ENCODE data around the gene NFIB.

GRCh38 chr9:14339746-14340145 is 25.8 kb upstream of the NFIB start:
- TF ChIP-seq TARDBP (CRISPR knock-in tag; IDR thresholded peaks at IDR 0.05) = no peak
- no peak for TF ChIP-seq POLR2A (IDR thresholded peaks at IDR 0.05; ENCODE audit: insufficient read depth in 1 of 2, low read depth in 2 of 2, low read length in 2 of 2)
- TF ChIP-seq KAT7 (CRISPR knock-in tag; IDR thresholded peaks at IDR 0.05; ENCODE audit: borderline replicate concordance) = no peak
- TF ChIP-seq USF2 (IDR thresholded peaks at IDR 0.05; ENCODE audit: low read depth, low read length) = no peak
- no peak for TF ChIP-seq USF2 (CRISPR knock-in tag; IDR thresholded peaks at IDR 0.05; ENCODE audit: borderline replicate concordance)
- TF ChIP-seq GMEB1 (CRISPR knock-in tag; IDR thresholded peaks at IDR 0.05; ENCODE audit: borderline replicate concordance) = no peak
- no peak for TF ChIP-seq ZBTB2 (CRISPR knock-in tag; IDR thresholded peaks at IDR 0.05; ENCODE audit: low read depth)
- no peak for TF ChIP-seq NFIC (IDR thresholded peaks at IDR 0.05; ENCODE audit: low read length)
- TF ChIP-seq ZNF513 (CRISPR knock-in tag; conservative IDR thresholded peaks at IDR 0.05) = no peak
- no peak for TF ChIP-seq CREB1 (IDR thresholded peaks at IDR 0.05)
- TF ChIP-seq CREB1 (CRISPR knock-in tag; IDR thresholded peaks at IDR 0.05) = no peak
- no peak for TF ChIP-seq ZNF747 (CRISPR knock-in tag; IDR thresholded peaks at IDR 0.05; ENCODE audit: borderline replicate concordance)

Data from HepG2 (cell line).